HepG2 (cell line): Measurements from ENCODE around the gene CD151. TPM values are rescaled to one million over a fixed set of nuclear protein-coding genes. Genes with fewer than 3 reads are reported as not detected.

ENCODE experiments used
- AGO2 ChIP-seq: fragments of 200-400 bp; formaldehyde crosslinking; optimal IDR thresholded peaks from 2 replicates; pipeline ENCODE3; 2017; ENCODE audit warnings: mild to moderate bottlenecking, low read depth, low read length, moderate library complexity
- AHR ChIP-seq: IDR thresholded peaks from 2 replicates; pipeline ENCODE4 v1.6.1; 2018; ENCODE audit warnings: missing genetic modification reagents, missing compliant biosample characterization
- CEBPZ ChIP-seq: IDR thresholded peaks from 2 replicates; pipeline ENCODE4 v1.6.1; 2012; ENCODE audit warnings: low read length, improper control_type of control experiment
- HNRNPK ChIP-seq: fragments of 200-400 bp; formaldehyde crosslinking; IDR thresholded peaks from 2 replicates; pipeline ENCODE4 v1.6.1; 2018; ENCODE audit warnings: low read length, low read depth, moderate library complexity, mild to moderate bottlenecking; ENCODE audit not compliant: poor library complexity, severe bottlenecking
- HOMEZ ChIP-seq: IDR thresholded peaks from 2 replicates; pipeline ENCODE4 v1.6.1; 2016; ENCODE audit warnings: low read depth
- IRF9 ChIP-seq: sonication (generic); formaldehyde crosslinking; IDR thresholded peaks from 2 replicates; pipeline ENCODE4 v1.8.0; 2022; ENCODE audit warnings: missing genetic modification reagents, mild to moderate bottlenecking, borderline replicate concordance
- MXD1 ChIP-seq: sonication (generic); formaldehyde crosslinking; IDR thresholded peaks from 2 replicates; pipeline ENCODE4 v1.4.0; 2020; ENCODE audit warnings: mild to moderate bottlenecking, missing genetic modification reagents
- POLR2A ChIP-seq, 2 experiments: IDR thresholded peaks; 2 replicates each; pipeline ENCODE4 v1.6.1; 2011; ENCODE audit warnings: low read depth in 2 of 2, low read length in 2 of 2, mild to moderate bottlenecking in 1 of 2, moderate library complexity in 1 of 2; ENCODE audit not compliant: insufficient read depth in 1 of 2
- RBM22 ChIP-seq: fragments of 200-400 bp; formaldehyde crosslinking; optimal IDR thresholded peaks from 2 replicates; pipeline ENCODE3; 2017; ENCODE audit warnings: mild to moderate bottlenecking, low read length, moderate library complexity
- RORA ChIP-seq: sonication (generic); formaldehyde crosslinking; IDR thresholded peaks from 2 replicates; pipeline ENCODE4 v1.5.0; 2020; ENCODE audit warnings: mild to moderate bottlenecking, missing genetic modification reagents, moderate library complexity
- ZBTB3 ChIP-seq: sonication (generic); formaldehyde crosslinking; IDR thresholded peaks from 2 replicates; pipeline ENCODE4 v1.4.0; 2020; ENCODE audit warnings: low read depth, mild to moderate bottlenecking, moderate library complexity, missing genetic modification reagents, borderline replicate concordance
- ZBTB4 ChIP-seq: sonication (generic); formaldehyde crosslinking; IDR thresholded peaks from 2 replicates; pipeline ENCODE4 v1.4.0; 2020; ENCODE audit warnings: missing genetic modification reagents, mild to moderate bottlenecking, borderline replicate concordance
- ZNF274 ChIP-seq: sonication (generic); formaldehyde crosslinking; IDR thresholded peaks from 2 replicates; pipeline ENCODE4 v1.5.1; 2020; ENCODE audit warnings: mild to moderate bottlenecking, missing genetic modification reagents
- ZNF605 ChIP-seq: sonication (generic); formaldehyde crosslinking; IDR thresholded peaks from 2 replicates; pipeline ENCODE4 v1.8.0; 2022; ENCODE audit warnings: mild to moderate bottlenecking, missing genetic modification reagents
- ZNF776 ChIP-seq: sonication (generic); formaldehyde crosslinking; IDR thresholded peaks from 2 replicates; pipeline ENCODE4 v1.4.0; 2020; ENCODE audit warnings: mild to moderate bottlenecking, missing genetic modification reagents
- polyA plus RNA-seq, 8 experiments: library from polyadenylated mRNA; depleted of rRNA in 3 of 8; stranded (reverse) in 7 of 8; unstranded in 1 of 8; fragments of >200 nt; fragmentation: Illumina TruSeq in 4 of 8; extraction: Trizol in 4 of 8; gene quantifications; 2 replicates each; pipeline versions ENCODE4 v1.2.1 to v1.2.3, GENCODE V29; 2011 to 2016; ENCODE audit warnings: low read depth in 4 of 8, missing spikeins in 1 of 8, mixed read lengths in 1 of 8; ENCODE audit not compliant: insufficient read depth in 1 of 8
- total RNA-seq, 5 experiments: library from RNA; depleted of rRNA; stranded (reverse); fragments of >200 nt; fragmentation: Illumina TruSeq; extraction: Trizol; gene quantifications; 2 replicates each; pipeline ENCODE4 v1.2.3, GENCODE V29; 2016; ENCODE audit warnings: low read depth in 1 of 5

The CD151 gene
- total and polyA plus RNA-seq, 2 of the 13 experiments (the other 11 are each of a cell fraction or from before 2014, with no cell fraction given): 125 to 197 TPM

GRCh38 chr11:860234-861104, 27.7 kb downstream of the CD151 start (continued):
- TF ChIP-seq CEBPZ (no peak), HOMEZ (CRISPR knock-in tag) (no peak), AHR (CRISPR knock-in tag) (no peak), ZNF605 (CRISPR knock-in tag) (no peak), IRF9 (no peak), POLR2A (IDR thresholded peaks at IDR 0.05; ENCODE audit: insufficient read depth in 1 of 2, low read depth in 2 of 2, low read length in 2 of 2) (0 out of 4 replicates have a peak, but pooled peaks of 1 of the 2 experiments have one; percentile 13), ZBTB3 (no peak), ZBTB4 (CRISPR knock-in tag) (no peak), RBM22 (no peak), ZNF274 (CRISPR knock-in tag) (no peak), AGO2 (peak; percentile 20), MXD1 (no peak), ZNF776 (CRISPR knock-in tag) (no peak), HNRNPK (no peak), RORA (CRISPR knock-in tag) (no peak)
